GM12892 (cell line): ENCODE data around the gene TSNAX.

Source experiments
- POLR2AphosphoS5 ChIP-seq: IDR thresholded peaks from 2 replicates; pipeline ENCODE4 v1.6.1; 2011; ENCODE audit warnings: low read depth, low read length, control low read depth
- TAF1 ChIP-seq: IDR thresholded peaks from 2 replicates; pipeline ENCODE4 v1.6.1; 2011; ENCODE audit warnings: low read depth, mild to moderate bottlenecking, control low read depth, low read length, borderline replicate concordance

DNA sequence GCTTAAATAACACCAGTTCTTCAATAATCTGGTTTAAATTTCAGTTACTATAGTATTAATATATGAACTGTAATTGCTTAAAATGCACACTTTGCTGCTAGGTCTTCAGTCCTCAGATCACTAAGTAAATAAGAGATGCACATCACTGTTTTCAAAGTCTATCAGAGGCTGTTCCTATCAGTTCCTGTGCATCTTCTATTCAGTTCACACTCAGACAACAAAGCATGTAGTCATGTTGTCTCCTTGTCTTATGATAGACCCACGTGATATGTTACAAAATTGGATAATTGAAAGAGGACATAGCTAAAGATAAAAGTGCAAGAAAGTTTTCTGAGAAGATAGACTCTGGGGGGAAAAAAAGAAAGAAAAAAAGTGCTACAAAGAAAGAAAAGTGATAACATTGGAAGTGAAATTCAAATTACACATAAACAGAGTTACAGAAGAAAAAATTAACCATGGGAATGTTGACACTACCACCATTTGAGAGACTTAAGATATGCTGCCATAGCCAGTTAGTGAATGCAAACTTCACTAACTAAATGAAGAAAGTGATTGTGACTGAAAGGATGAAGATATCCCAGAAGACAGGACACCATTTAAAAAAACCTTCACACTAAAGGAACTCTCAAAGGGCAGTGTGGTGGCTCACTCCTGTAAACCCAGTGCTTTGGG lies 33.9 kb upstream of the TSNAX start:
- TF ChIP-seq TAF1: no peak
- no peak for TF ChIP-seq POLR2AphosphoS5
